NB4 (cell line): Measurements from ENCODE around the gene PGF.

ENCODE experiments used
- POLR2A ChIP-seq: IDR thresholded peaks from 2 replicates; pipeline ENCODE4 v1.6.1; 2011; ENCODE audit warnings: mild to moderate bottlenecking; ENCODE audit not compliant: insufficient read length; ENCODE audit errors: extremely low read depth
- TF ChIP-seq, protein P1 (sequence below): IDR thresholded peaks from one replicate; pipeline ENCODE4 v1.5.1; 2012; ENCODE audit warnings: low read depth, low read length

DNA sequence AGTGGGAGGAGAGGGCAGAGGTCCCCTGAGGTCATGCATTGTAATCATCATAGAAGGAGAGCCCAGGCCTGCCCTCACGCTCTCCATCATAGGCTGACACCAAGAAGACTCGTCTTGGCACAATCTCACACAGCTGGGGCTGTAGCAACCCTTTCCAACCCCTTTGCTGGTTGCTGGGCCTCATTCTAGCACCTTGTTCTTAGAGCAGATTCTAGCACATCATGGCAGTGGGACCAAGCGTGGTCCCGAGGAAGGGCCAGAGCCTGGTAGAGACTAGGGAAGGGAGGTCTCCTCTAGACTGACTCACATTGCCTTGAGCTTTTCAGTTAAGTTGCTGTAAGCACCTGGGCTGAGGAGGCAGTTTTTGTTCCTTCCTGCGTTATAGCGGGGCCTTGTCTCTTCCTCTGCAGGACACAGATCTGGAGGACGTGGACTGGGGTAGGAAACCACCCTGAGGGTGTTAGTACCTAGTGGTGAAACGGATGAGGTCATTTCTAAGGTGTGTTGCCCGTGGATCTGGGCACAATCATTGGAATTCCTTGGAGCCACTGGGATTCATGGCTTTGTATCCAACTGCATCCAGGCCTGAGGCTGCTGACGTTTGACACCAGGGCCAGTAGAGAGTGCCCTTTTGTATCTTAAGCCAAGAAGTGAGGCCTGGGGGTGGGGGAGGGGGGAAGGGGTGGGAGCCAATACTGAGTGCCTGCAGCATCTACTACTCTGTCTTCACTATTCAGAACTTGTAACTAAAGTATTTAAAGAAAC, 52.3 kb downstream of the PGF start:
- no peak for TF ChIP-seq POLR2A
- TF ChIP-seq, protein P1, sequence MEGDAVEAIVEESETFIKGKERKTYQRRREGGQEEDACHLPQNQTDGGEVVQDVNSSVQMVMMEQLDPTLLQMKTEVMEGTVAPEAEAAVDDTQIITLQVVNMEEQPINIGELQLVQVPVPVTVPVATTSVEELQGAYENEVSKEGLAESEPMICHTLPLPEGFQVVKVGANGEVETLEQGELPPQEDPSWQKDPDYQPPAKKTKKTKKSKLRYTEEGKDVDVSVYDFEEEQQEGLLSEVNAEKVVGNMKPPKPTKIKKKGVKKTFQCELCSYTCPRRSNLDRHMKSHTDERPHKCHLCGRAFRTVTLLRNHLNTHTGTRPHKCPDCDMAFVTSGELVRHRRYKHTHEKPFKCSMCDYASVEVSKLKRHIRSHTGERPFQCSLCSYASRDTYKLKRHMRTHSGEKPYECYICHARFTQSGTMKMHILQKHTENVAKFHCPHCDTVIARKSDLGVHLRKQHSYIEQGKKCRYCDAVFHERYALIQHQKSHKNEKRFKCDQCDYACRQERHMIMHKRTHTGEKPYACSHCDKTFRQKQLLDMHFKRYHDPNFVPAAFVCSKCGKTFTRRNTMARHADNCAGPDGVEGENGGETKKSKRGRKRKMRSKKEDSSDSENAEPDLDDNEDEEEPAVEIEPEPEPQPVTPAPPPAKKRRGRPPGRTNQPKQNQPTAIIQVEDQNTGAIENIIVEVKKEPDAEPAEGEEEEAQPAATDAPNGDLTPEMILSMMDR: no peak
